ENCODE results near the gene UGT1A6.

DNA sequence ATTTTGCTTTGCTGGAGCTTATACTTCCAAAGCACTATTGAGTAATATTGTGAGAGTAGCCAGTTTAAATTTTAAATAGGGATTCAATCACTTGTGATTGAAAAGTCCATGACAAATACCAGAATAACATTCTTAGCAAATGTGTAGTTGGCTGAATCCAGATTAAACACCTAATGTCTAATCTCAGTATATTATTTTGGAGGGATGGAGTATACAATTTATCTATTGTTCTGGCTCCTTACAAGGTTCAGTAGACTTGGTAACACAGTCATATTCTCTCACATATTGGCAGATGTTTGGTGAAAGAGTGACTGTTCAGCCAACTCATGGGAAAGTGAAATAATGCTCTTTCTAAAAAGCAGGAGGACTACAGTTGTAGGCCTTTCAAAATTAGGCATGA, 18.8 kb upstream of the UGT1A6 start:
- no peak for TF ChIP-seq POLR2A (IDR thresholded peaks at IDR 0.05)
- TF ChIP-seq, protein P1, sequence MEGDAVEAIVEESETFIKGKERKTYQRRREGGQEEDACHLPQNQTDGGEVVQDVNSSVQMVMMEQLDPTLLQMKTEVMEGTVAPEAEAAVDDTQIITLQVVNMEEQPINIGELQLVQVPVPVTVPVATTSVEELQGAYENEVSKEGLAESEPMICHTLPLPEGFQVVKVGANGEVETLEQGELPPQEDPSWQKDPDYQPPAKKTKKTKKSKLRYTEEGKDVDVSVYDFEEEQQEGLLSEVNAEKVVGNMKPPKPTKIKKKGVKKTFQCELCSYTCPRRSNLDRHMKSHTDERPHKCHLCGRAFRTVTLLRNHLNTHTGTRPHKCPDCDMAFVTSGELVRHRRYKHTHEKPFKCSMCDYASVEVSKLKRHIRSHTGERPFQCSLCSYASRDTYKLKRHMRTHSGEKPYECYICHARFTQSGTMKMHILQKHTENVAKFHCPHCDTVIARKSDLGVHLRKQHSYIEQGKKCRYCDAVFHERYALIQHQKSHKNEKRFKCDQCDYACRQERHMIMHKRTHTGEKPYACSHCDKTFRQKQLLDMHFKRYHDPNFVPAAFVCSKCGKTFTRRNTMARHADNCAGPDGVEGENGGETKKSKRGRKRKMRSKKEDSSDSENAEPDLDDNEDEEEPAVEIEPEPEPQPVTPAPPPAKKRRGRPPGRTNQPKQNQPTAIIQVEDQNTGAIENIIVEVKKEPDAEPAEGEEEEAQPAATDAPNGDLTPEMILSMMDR (IDR thresholded peaks at IDR 0.05), result no peak
- TF ChIP-seq POLR2AphosphoS5 (IDR thresholded peaks at IDR 0.05), result no peak
- TF ChIP-seq EP300 (IDR thresholded peaks at IDR 0.05), result no peak
